ENCODE data around the gene JAKMIP2. TPM values are rescaled to one million over a fixed set of nuclear protein-coding genes. Genes with fewer than 3 reads are reported as not detected.

JAKMIP2 gene
- polyA plus RNA-seq, 1 experiment: 0.02 TPM

- no peak for TF ChIP-seq CTCF (IDR thresholded peaks at IDR 0.05; ENCODE audit: low read depth, low read length)
- POLR2A ChIA-PET: no interaction called here
Observed at GRCh38 chr5:147699496-147700088, 82.9 kb downstream of the JAKMIP2 start.

GRCh38 chr5:147697380-147697779, 85.1 kb downstream of the JAKMIP2 start:
- POLR2A ChIA-PET: no interaction called here
- Histone ChIP-seq H3K27ac (ENCODE audit: low read depth, low read length) (no peak overlapping the region), H3K27me3 (ENCODE audit: control insufficient read depth, insufficient read depth, low read length) (no peaks in the 10 kb centered on the region), H3K9me3 (ENCODE audit: control insufficient read depth, insufficient read depth, low read length) (no peaks in the 10 kb centered on the region), H3K4me3 (ENCODE audit: low read depth, low read length) (no peak overlapping the region)
- DNase-seq (ENCODE audit: low read depth, low spot score): no peak
- CTCF ChIA-PET: no interaction called here
- TF ChIP-seq CTCF (IDR thresholded peaks at IDR 0.05; ENCODE audit: low read depth, low read length): no peak

More at GRCh38 chr5:147699496-147700088, 82.9 kb downstream of the JAKMIP2 start:
- H3K27me3 ChIP-seq (ENCODE audit: control insufficient read depth, insufficient read depth, low read length): no peaks in the 10 kb centered on the region
- no peaks in the 10 kb centered on the region for H3K9me3 ChIP-seq (ENCODE audit: control insufficient read depth, insufficient read depth, low read length)
- H3K4me3 ChIP-seq (ENCODE audit: low read depth, low read length): no peak overlapping the region
- no peak overlapping the region for H3K27ac ChIP-seq (ENCODE audit: low read depth, low read length)
- DNase-seq (ENCODE audit: low read depth, low spot score): no peak
- CTCF ChIA-PET: no interaction called here

- no peak for TF ChIP-seq CTCF (IDR thresholded peaks at IDR 0.05; ENCODE audit: low read depth, low read length)
- ChIA-PET POLR2A (no interaction called here), CTCF (no interaction called here)
- DNase-seq (ENCODE audit: low read depth, low spot score): no peak
- no peak overlapping the region for H3K4me3 ChIP-seq (ENCODE audit: low read depth, low read length)
- H3K27me3 ChIP-seq (ENCODE audit: control insufficient read depth, insufficient read depth, low read length): no peaks in the 10 kb centered on the region
- no peaks in the 10 kb centered on the region for H3K9me3 ChIP-seq (ENCODE audit: control insufficient read depth, insufficient read depth, low read length)
- no peak overlapping the region for H3K27ac ChIP-seq (ENCODE audit: low read depth, low read length)
Observed at GRCh38 chr5:147694772-147695171, 87.8 kb downstream of the JAKMIP2 start.

GRCh38 chr5:147693233-147693632, 89.3 kb downstream of the JAKMIP2 start:
- no peak overlapping the region for H3K27ac ChIP-seq (ENCODE audit: low read depth, low read length)
- no peak overlapping the region for H3K4me3 ChIP-seq (ENCODE audit: low read depth, low read length)
- no peaks in the 10 kb centered on the region for H3K9me3 ChIP-seq (ENCODE audit: control insufficient read depth, insufficient read depth, low read length)
- no peak for DNase-seq (ENCODE audit: low read depth, low spot score)
- no peaks in the 10 kb centered on the region for H3K27me3 ChIP-seq (ENCODE audit: control insufficient read depth, insufficient read depth, low read length)
- CTCF ChIA-PET: interaction anchor here (0.8 kb wide), 1 partner anchor 165 kb away, joined by 3 read pairs; no protein-coding TSS in a partner anchor
- POLR2A ChIA-PET: no interaction called here
- TF ChIP-seq CTCF (IDR thresholded peaks at IDR 0.05; ENCODE audit: low read depth, low read length): no peak

- H3K27me3 ChIP-seq (ENCODE audit: control insufficient read depth, insufficient read depth, low read length): no peaks in the 10 kb centered on the region
- no peak overlapping the region for H3K4me3 ChIP-seq (ENCODE audit: low read depth, low read length)
- ChIA-PET CTCF (interaction anchor here (0.8 kb wide), 1 partner anchor 502 kb away, joined by 3 read pairs; no protein-coding TSS in a partner anchor), POLR2A (no interaction called here)
- no peak for DNase-seq (ENCODE audit: low read depth, low spot score)
- no peak for TF ChIP-seq CTCF (IDR thresholded peaks at IDR 0.05; ENCODE audit: low read depth, low read length)
- no peaks in the 10 kb centered on the region for H3K9me3 ChIP-seq (ENCODE audit: control insufficient read depth, insufficient read depth, low read length)
- H3K27ac ChIP-seq (ENCODE audit: low read depth, low read length): no peak overlapping the region
Observed at GRCh38 chr5:147691130-147691529, 91.4 kb downstream of the JAKMIP2 start.
